H1 (cell line): ENCODE results near the gene MVP. TPM values are rescaled to one million over a fixed set of nuclear protein-coding genes. Genes with fewer than 3 reads are reported as not detected.

Experiments
- CTCF ChIA-PET: fragments of 300-600 bp; sonication (Branson Sonifier 250); formaldehyde crosslinking; loops from one replicate; lab custom pipeline; 2021; ENCODE audit not compliant: partially characterized antibody; lab: Charles Lee
- POLR2A ChIA-PET: fragments of 300-600 bp; sonication (Branson Sonifier 250); formaldehyde crosslinking; loops from one replicate; lab custom pipeline; 2021; ENCODE audit warnings: inconsistent platforms; ENCODE audit not compliant: partially characterized antibody; lab: Charles Lee
- DNase-seq, 2 experiments: peaks; one replicate each; pipeline versions ENCODE4 v3.0.0 to v3.0.0-alpha.2; 2010 to 2022; ENCODE audit warnings: low spot score in 2 of 2, low read depth in 1 of 2, mixed read lengths in 1 of 2
- FAIRE-seq: peaks from 2 replicates; lab custom pipeline; 2011; peaks lifted over from hg19 to GRCh38; lab: Jason Lieb, UNC
- H2AFZ ChIP-seq: 2 replicates; pipeline ENCODE4 v1.8.1; 2012; ENCODE audit warnings: low read length, inconsistent platforms
- H2AK5ac ChIP-seq: 2 replicates; pipeline ENCODE4 v1.6.1; 2013; ENCODE audit warnings: low read depth, low read length
- H2BK120ac ChIP-seq: replicated peaks from 2 replicates; pipeline ENCODE3; 2013; ENCODE audit warnings: low read depth, low read length, inconsistent platforms
- H2BK12ac ChIP-seq: 2 replicates; pipeline ENCODE4 v1.6.1; 2013; ENCODE audit warnings: low read depth, low read length
- H2BK15ac ChIP-seq: 2 replicates; pipeline ENCODE4 v1.6.1; 2013; ENCODE audit warnings: low read length
- H2BK20ac ChIP-seq: 2 replicates; pipeline ENCODE4 v1.6.1; 2013; ENCODE audit warnings: low read length
- H2BK5ac ChIP-seq: 2 replicates; pipeline ENCODE4 v1.6.1; 2013; ENCODE audit warnings: low read depth, low read length
- H3K14ac ChIP-seq: 2 replicates; pipeline ENCODE4 v1.6.1; 2013; ENCODE audit warnings: inconsistent platforms; ENCODE audit not compliant: insufficient read length
- H3K18ac ChIP-seq: 2 replicates; pipeline ENCODE4 v1.6.1; 2013; ENCODE audit warnings: low read length; ENCODE audit errors: extremely low read depth
- H3K23ac ChIP-seq: 2 replicates; pipeline ENCODE4 v1.6.1; 2013; ENCODE audit warnings: inconsistent platforms; ENCODE audit not compliant: insufficient read length
- H3K23me2 ChIP-seq: 2 replicates; pipeline ENCODE4 v1.6.1; 2013; ENCODE audit warnings: low read depth, low read length
- H3K27ac ChIP-seq: 2 replicates; pipeline ENCODE4 v1.6.1; 2011; ENCODE audit warnings: low read depth, low read length, inconsistent platforms
- H3K27me3 ChIP-seq, 4 experiments: replicated peaks in 1 of 4; 1 replicate in 1 of 4; 2 replicates in 3 of 4; pipeline versions ENCODE4 v1.6.1 to v1.8.1; 2011 to 2013; ENCODE audit warnings: low read length in 3 of 4, mild to moderate bottlenecking in 3 of 4, inconsistent platforms in 2 of 4, mixed read lengths in 2 of 4, moderate library complexity in 1 of 4; ENCODE audit not compliant: control insufficient read depth in 3 of 4, insufficient read depth in 3 of 4; ENCODE audit errors: extremely low read depth in 1 of 4
- H3K36me3 ChIP-seq, 4 experiments: 2 replicates each; pipeline versions ENCODE4 v1.6.1 to v1.8.1; 2011 to 2013; ENCODE audit warnings: mild to moderate bottlenecking in 4 of 4, low read length in 3 of 4, moderate library complexity in 2 of 4, control low read depth in 1 of 4, inconsistent platforms in 1 of 4; ENCODE audit not compliant: insufficient read depth in 4 of 4, control insufficient read depth in 2 of 4
- H3K4ac ChIP-seq: replicated peaks from 2 replicates; pipeline ENCODE3; 2013; ENCODE audit warnings: low read length, low read depth, mixed read lengths, inconsistent platforms; ENCODE audit not compliant: insufficient read length
- H3K4me1 ChIP-seq, 4 experiments: replicated peaks in 1 of 4; 1 replicate in 1 of 4; 2 replicates in 3 of 4; pipeline versions ENCODE4 v1.6.1 to v1.8.1; 2011 to 2013; ENCODE audit warnings: low read length in 3 of 4, inconsistent platforms in 2 of 4, mixed read lengths in 1 of 4; ENCODE audit not compliant: insufficient read depth in 4 of 4, control insufficient read depth in 3 of 4
- H3K4me2 ChIP-seq, 2 experiments: 2 replicates each; pipeline versions ENCODE4 v1.6.1 to v1.8.1; 2011 to 2013; ENCODE audit warnings: low read depth in 2 of 2, low read length in 2 of 2, control low read depth in 1 of 2, inconsistent platforms in 1 of 2, mild to moderate bottlenecking in 1 of 2; ENCODE audit not compliant: insufficient read depth in 1 of 2
- H3K4me3 ChIP-seq, 4 experiments: fragments of 200-600, 300-600 bp in 1 of 4; sonication (generic), shearing (Covaris generic), sonication (Bioruptor Twin) in 1 of 4; 2 replicates each; pipeline versions ENCODE4 v1.5.1 to v1.8.1; 2011 to 2016; ENCODE audit warnings: low read length in 4 of 4, low read depth in 3 of 4, control low read depth in 2 of 4, inconsistent platforms in 2 of 4, mild to moderate bottlenecking in 2 of 4, mixed read lengths in 1 of 4, moderate library complexity in 1 of 4; ENCODE audit not compliant: insufficient read depth in 2 of 4; ENCODE audit errors: extremely low read depth in 1 of 4
- H3K56ac ChIP-seq: replicated peaks from 2 replicates; pipeline ENCODE3; 2013; ENCODE audit warnings: low read depth, mild to moderate bottlenecking, mixed read lengths, low read length, inconsistent platforms; ENCODE audit not compliant: insufficient read length
- H3K79me1 ChIP-seq: 2 replicates; pipeline ENCODE4 v1.6.1; 2013; ENCODE audit warnings: low read depth, low read length, control low read depth
- H3K79me2 ChIP-seq, 2 experiments: 2 replicates each; pipeline versions ENCODE4 v1.6.1 to v1.8.1; 2012 to 2013; ENCODE audit warnings: low read length in 2 of 2, mild to moderate bottlenecking in 2 of 2, inconsistent platforms in 1 of 2; ENCODE audit not compliant: insufficient read depth in 2 of 2, control insufficient read depth in 1 of 2
- H3K9ac ChIP-seq, 4 experiments: replicated peaks in 1 of 4; 1 replicate in 1 of 4; 2 replicates in 3 of 4; pipeline versions ENCODE4 v1.6.1 to v1.8.1; 2011 to 2013; ENCODE audit warnings: low read depth in 3 of 4, low read length in 3 of 4, control low read depth in 2 of 4, mild to moderate bottlenecking in 2 of 4, moderate library complexity in 2 of 4, inconsistent platforms in 1 of 4; ENCODE audit errors: extremely low read depth in 1 of 4
- H3K9me3 ChIP-seq, 2 experiments: 2 replicates each; pipeline versions ENCODE4 v1.6.1 to v1.8.1; 2012 to 2013; ENCODE audit warnings: mild to moderate bottlenecking in 2 of 2, moderate library complexity in 2 of 2, control low read depth in 1 of 2, inconsistent platforms in 1 of 2, low read depth in 1 of 2, low read length in 1 of 2, mixed read lengths in 1 of 2; ENCODE audit not compliant: insufficient read depth in 2 of 2
- H4K20me1 ChIP-seq, 2 experiments: replicated peaks in 1 of 2; 2 replicates each; pipeline versions ENCODE3 to v1.8.1; 2011 to 2013; ENCODE audit warnings: inconsistent platforms in 2 of 2, low read length in 2 of 2, mild to moderate bottlenecking in 1 of 2; ENCODE audit not compliant: insufficient read depth in 2 of 2, control insufficient read depth in 1 of 2
- H4K5ac ChIP-seq: 2 replicates; pipeline ENCODE4 v1.6.1; 2013; ENCODE audit warnings: low read length, low read depth, mixed read lengths, inconsistent platforms; ENCODE audit not compliant: insufficient read length
- H4K8ac ChIP-seq: 2 replicates; pipeline ENCODE4 v1.8.0; 2013; ENCODE audit warnings: mild to moderate bottlenecking, moderate library complexity, low read length, inconsistent platforms; ENCODE audit not compliant: insufficient read depth; ENCODE audit errors: extremely low read depth
- H4K91ac ChIP-seq: replicated peaks from 2 replicates; pipeline ENCODE3; 2013; ENCODE audit warnings: low read length, mixed read lengths, inconsistent platforms; ENCODE audit not compliant: insufficient read length
- HDAC2 ChIP-seq, 2 experiments: fragments of 300-600 bp in 1 of 2; sonication (generic) in 1 of 2; IDR thresholded peaks; 2 replicates each; pipeline ENCODE4 v1.6.1; 2011 to 2012; ENCODE audit warnings: low read depth in 2 of 2, low read length in 2 of 2, mild to moderate bottlenecking in 2 of 2, moderate library complexity in 2 of 2, borderline replicate concordance in 1 of 2, inconsistent platforms in 1 of 2
- POLR2AphosphoS5 ChIP-seq: IDR thresholded peaks from 2 replicates; pipeline ENCODE4 v1.6.1; 2011; ENCODE audit warnings: low read depth, low read length
- WGBS, 2 experiments: shearing (Covaris generic) in 1 of 2; methylation state at CpG; one replicate each; pipeline versions ENCODE4 v1.1.6 to v1.1.7; 2013 to 2015; ENCODE audit warnings: low lambda C conversion rate in 2 of 2, mixed read lengths in 2 of 2, inconsistent platforms in 1 of 2, low coverage in 1 of 2, missing lambda C conversion rate in 1 of 2; ENCODE audit not compliant: insufficient replicate concordance in 2 of 2, insufficient coverage in 1 of 2, insufficient read length in 1 of 2; ENCODE audit errors: extremely low coverage in 1 of 2, missing lambda C conversion rate in 1 of 2; 5-methylcytosine and 5-hydroxymethylcytosine counted together
- polyA plus RNA-seq, 7 experiments: library from polyadenylated mRNA; depleted of rRNA in 3 of 7; stranded (reverse) in 5 of 7; unstranded in 2 of 7; fragments of >200 nt in 5 of 7; fragments of 200-250 nt in 2 of 7; gene quantifications; 1 replicate in 5 of 7; 2 replicates in 1 of 7; 4 replicates in 1 of 7; pipeline versions ENCODE4 v1.2.1 to v1.2.3, GENCODE V29; 2011 to 2013; ENCODE audit warnings: missing spikeins in 2 of 7, mixed read lengths in 2 of 7
- total RNA-seq: library from RNA; stranded (reverse); fragmentation: NEBNext Ultra II Directional; extraction: Animal tissue kit (Norgen Biotek cat#: 25700); gene quantifications from 2 replicates; pipeline ENCODE4 v1.2.1, GENCODE V29; 2021

MVP gene
- total and polyA plus RNA-seq, 2 of the 8 experiments (the other 6 are each of a cell fraction or from before 2014, with no cell fraction given): 1.9 TPM

GRCh38 chr16:29834079-29834478, 13.8 kb downstream of the MVP start:
- POLR2A ChIA-PET: interaction anchor here (1.0 to 3.0 kb wide), 4 partner anchors 9 to 18 kb away, joined by 4 to 16 read pairs (median 8); partner anchors contain the start of gene PAGR1
- peaks cover 0 to 2% (median 0%) of the 10 kb centered on the region in 4 experiments; a peak in 1 of 7 replicates for H3K4me1 ChIP-seq
- H2BK20ac ChIP-seq: no peak overlapping the region
- H3K36me3 ChIP-seq: no peaks in the 10 kb centered on the region
- H2AK5ac ChIP-seq: no peak overlapping the region
- no peak overlapping the region for H3K56ac ChIP-seq
- WGBS, 2 experiments: 95% methylated on average over 5 of the region's 5 CpGs; no CpG with 5 or more reads in 1 of the 2 experiments
- no peak for FAIRE-seq
- H3K4me3 ChIP-seq: no peak overlapping the region
- H4K20me1 ChIP-seq: no peaks in the 10 kb centered on the region
- CTCF ChIA-PET: interaction anchor here (0.6 to 3.6 kb wide), 7 partner anchors 9 to 127 kb away, joined by 3 to 27 read pairs (median 3); partner anchors contain the start of gene CDIPT
- no peak overlapping the region for H4K91ac ChIP-seq
- H3K18ac ChIP-seq: no peak overlapping the region
- H3K79me2 ChIP-seq: no peaks in the 10 kb centered on the region
- no peak overlapping the region for H3K4me2 ChIP-seq
- H3K23me2 ChIP-seq: no peaks in the 10 kb centered on the region
- no peak overlapping the region for H4K5ac ChIP-seq
- H2BK120ac ChIP-seq: no peak overlapping the region
- no peak overlapping the region for H2BK15ac ChIP-seq
- no peaks in the 10 kb centered on the region for H3K9me3 ChIP-seq
- no peak overlapping the region for H3K27ac ChIP-seq
- H2BK12ac ChIP-seq: no peak overlapping the region
- no peak overlapping the region for H3K9ac ChIP-seq
- TF ChIP-seq HDAC2 (IDR thresholded peaks at IDR 0.05; ENCODE audit: borderline replicate concordance in 1 of 2, low read depth in 2 of 2, low read length in 2 of 2) (no peak), POLR2AphosphoS5 (no peak)
- H4K8ac ChIP-seq: no peak overlapping the region
- no peak overlapping the region for H2AFZ ChIP-seq
- no peak for DNase-seq
- H3K14ac ChIP-seq: no peak overlapping the region
- H2BK5ac ChIP-seq: no peak overlapping the region
- H3K23ac ChIP-seq: no peak overlapping the region
- 0 out of 7 replicates have a peak, but pooled peaks cover 0 to 3% (median 0%) of the 10 kb centered on the region in 4 experiments for H3K27me3 ChIP-seq
- no peak overlapping the region for H3K4ac ChIP-seq
- no peaks in the 10 kb centered on the region for H3K79me1 ChIP-seq
